HCT116 (cell line): ENCODE measurements around the gene HOXD1. TPM values are rescaled to one million over a fixed set of nuclear protein-coding genes. Genes with fewer than 3 reads are reported as not detected.

Source experiments
- ATAC-seq: fragments of 200-7000 bp; cut with Tn5 transposase; 2 replicates; pipeline ENCODE4 v1.9.1; 2020; ENCODE audit warnings: mild to moderate bottlenecking, moderate library complexity
- BruUV-seq: library from RNA; stranded (reverse); fragments of 400-500 nt; replicated peaks from 2 replicates; lab custom pipeline; 2021; lab: Mats Ljungman, UMichigan
- CTCF ChIA-PET: fragments of 300-600 bp; sonication (Branson Sonifier 250); formaldehyde crosslinking; loops from one replicate; lab custom pipeline; 2021; ENCODE audit warnings: antibody characterized with exemption; lab: Charles Lee
- POLR2A ChIA-PET: fragments of 300-600, 350-600 bp; sonication (Branson Sonifier 250); formaldehyde crosslinking; loops from one replicate; lab custom pipeline; 2021; ENCODE audit warnings: antibody characterized with exemption; lab: Charles Lee
- RAD21 ChIA-PET, 2 experiments: fragments of 300-600 bp; sonication (Branson Sonifier 250); formaldehyde crosslinking; loops; one replicate each; lab custom pipeline; 2023; ENCODE audit warnings: low total read pairs in 2 of 2; ENCODE audit not compliant: uncharacterized antibody in 2 of 2, unreplicated experiment in 2 of 2, low non-redundant PET in 1 of 2; lab: Charles Lee
- DNase-seq: peaks from one replicate; pipeline ENCODE4 v3.0.0-alpha.2; 2010; ENCODE audit warnings: low read depth, low spot score
- H2AFZ ChIP-seq: fragments of 200-600 bp; shearing (Covaris generic), sonication (generic); 2 replicates; pipeline ENCODE4 v1.6.1; 2017; ENCODE audit warnings: low read depth, mixed run types, mixed read lengths, antibody characterized with exemption, low read length; ENCODE audit not compliant: poor library complexity, severe bottlenecking
- H3K27ac ChIP-seq: 2 replicates; pipeline ENCODE4 v1.5.1; 2012; ENCODE audit warnings: low read depth, low read length
- H3K27me3 ChIP-seq: fragments of 200-600 bp; sonication (generic); 2 replicates; pipeline ENCODE4 v1.6.1; 2016; ENCODE audit warnings: mixed run types, low read length, mixed read lengths; ENCODE audit not compliant: insufficient read depth
- H3K36me3 ChIP-seq, 2 experiments: fragments of 200-500 bp in 1 of 2; fragments of 200-600 bp in 1 of 2; sonication (Bioruptor generic) in 1 of 2; sonication (generic) in 1 of 2; 2 replicates each; pipeline versions ENCODE4 v1.5.1 to v1.6.1; 2014 to 2016; ENCODE audit warnings: low read length in 2 of 2, inconsistent platforms in 1 of 2, mixed read lengths in 1 of 2, mixed run types in 1 of 2; ENCODE audit not compliant: insufficient read depth in 2 of 2, control insufficient read depth in 1 of 2
- H3K4me1 ChIP-seq, 2 experiments: fragments of 200-600 bp in 1 of 2; sonication (generic) in 1 of 2; 2 replicates each; pipeline versions ENCODE4 v1.5.1 to v1.6.1; 2012 to 2017; ENCODE audit warnings: low read length in 2 of 2, inconsistent platforms in 1 of 2, mild to moderate bottlenecking in 1 of 2, mixed read lengths in 1 of 2, mixed run types in 1 of 2, moderate library complexity in 1 of 2; ENCODE audit not compliant: insufficient read depth in 2 of 2, control insufficient read depth in 1 of 2
- H3K4me2 ChIP-seq: fragments of 200-600 bp; sonication (generic); 2 replicates; pipeline ENCODE4 v1.6.1; 2017; ENCODE audit warnings: mixed run types, low read length, mixed read lengths
- H3K4me3 ChIP-seq, 2 experiments: fragments of 200-600 bp in 1 of 2; sonication (generic) in 1 of 2; replicated peaks in 1 of 2; 2 replicates each; pipeline ENCODE4 v1.5.1; 2011 to 2016; ENCODE audit warnings: low read length in 2 of 2, control low read depth in 1 of 2, low read depth in 1 of 2, mild to moderate bottlenecking in 1 of 2, mixed read lengths in 1 of 2, mixed run types in 1 of 2
- H3K79me2 ChIP-seq: fragments of 200-600 bp; sonication (generic); 2 replicates; pipeline ENCODE4 v1.6.1; 2017; ENCODE audit warnings: mild to moderate bottlenecking, mixed run types, low read length, moderate library complexity, mixed read lengths; ENCODE audit not compliant: insufficient read depth
- H3K9ac ChIP-seq: fragments of 200-600 bp; sonication (generic); 2 replicates; pipeline ENCODE4 v1.6.1; 2016; ENCODE audit warnings: low read length, mixed read lengths
- H3K9me2 ChIP-seq: fragments of 200-600 bp; sonication (generic), shearing (Covaris generic); 2 replicates; pipeline ENCODE4 v1.6.1; 2017; ENCODE audit warnings: mixed run types, mild to moderate bottlenecking, moderate library complexity; ENCODE audit not compliant: insufficient read depth
- H3K9me3 ChIP-seq, 2 experiments: fragments of 200-500 bp in 1 of 2; fragments of 200-600 bp in 1 of 2; sonication (Bioruptor generic) in 1 of 2; sonication (generic) in 1 of 2; 2 replicates each; pipeline ENCODE4 v1.6.1; 2014 to 2017; ENCODE audit warnings: low read length in 2 of 2, mixed read lengths in 2 of 2, inconsistent platforms in 1 of 2, low read depth in 1 of 2, mild to moderate bottlenecking in 1 of 2, mixed run types in 1 of 2, moderate library complexity in 1 of 2; ENCODE audit not compliant: control insufficient read depth in 1 of 2, insufficient read depth in 1 of 2
- H4K20me1 ChIP-seq: fragments of 200-600 bp; sonication (generic), shearing (Covaris generic); 2 replicates; pipeline ENCODE4 v1.6.1; 2017; ENCODE audit warnings: mixed run types, mild to moderate bottlenecking, moderate library complexity; ENCODE audit not compliant: insufficient read depth
- ATF3 ChIP-seq: IDR thresholded peaks from 2 replicates; pipeline ENCODE4 v1.6.1; 2012
- CBX3 ChIP-seq: IDR thresholded peaks from 2 replicates; pipeline ENCODE4 v1.6.1; 2012; ENCODE audit warnings: low read depth
- CEBPB ChIP-seq: IDR thresholded peaks from 2 replicates; pipeline ENCODE4 v1.6.1; 2012; ENCODE audit warnings: low read depth
- EZH2 ChIP-seq: fragments of 200-600 bp; sonication (generic); IDR thresholded peaks from 2 replicates; pipeline ENCODE4 v1.6.1; 2017; ENCODE audit warnings: antibody characterized with exemption, mixed run types
- EZH2phosphoT487 ChIP-seq: fragments of 200-600 bp; IDR thresholded peaks from 2 replicates; pipeline ENCODE4 v1.6.1; 2018; ENCODE audit warnings: antibody characterized with exemption, borderline replicate concordance
- FOSL1 ChIP-seq: IDR thresholded peaks from 2 replicates; pipeline ENCODE4 v1.6.1; 2012; ENCODE audit warnings: low read depth
- JUND ChIP-seq: IDR thresholded peaks from 2 replicates; pipeline ENCODE4 v1.6.1; 2012
- POLR2AphosphoS5 ChIP-seq: IDR thresholded peaks from 2 replicates; pipeline ENCODE4 v1.6.1; 2011; ENCODE audit warnings: mild to moderate bottlenecking, low read depth, low read length, moderate library complexity
- RAD21 ChIP-seq: IDR thresholded peaks from 2 replicates; pipeline ENCODE4 v1.6.1; 2012; ENCODE audit warnings: low read depth, mild to moderate bottlenecking
- SP1 ChIP-seq: IDR thresholded peaks from 2 replicates; pipeline ENCODE4 v1.6.1; 2012; ENCODE audit warnings: low read depth
- SRF ChIP-seq: IDR thresholded peaks from 2 replicates; pipeline ENCODE4 v1.6.1; 2012; ENCODE audit warnings: low read depth
- TCF7L2 ChIP-seq: IDR thresholded peaks from 2 replicates; pipeline ENCODE4 v1.7.0; 2011; ENCODE audit warnings: borderline replicate concordance, inconsistent platforms; ENCODE audit not compliant: insufficient read depth, insufficient read length; ENCODE audit errors: extremely low read depth
- YY1 ChIP-seq: IDR thresholded peaks from 2 replicates; pipeline ENCODE4 v1.6.1; 2011; ENCODE audit warnings: low read length, low read depth, moderate library complexity, mild to moderate bottlenecking; ENCODE audit not compliant: insufficient replicate concordance; ENCODE audit errors: extremely low read depth
- ZFX ChIP-seq: fragments of 450-650 bp; IDR thresholded peaks from 2 replicates; pipeline ENCODE4 v1.6.1; 2017
- ZNF274 ChIP-seq: fragments of 200-500 bp; sonication (Bioruptor generic); IDR thresholded peaks from 2 replicates; pipeline ENCODE4 v1.6.1; 2014; ENCODE audit warnings: mild to moderate bottlenecking, low read depth, low read length, inconsistent platforms
- intact Hi-C: fragments of 100-400 bp; cut with micrococcal nuclease; formaldehyde crosslinking; loops from 2 replicates; pipeline ENCODE4 v1.10.0; 2022
- total RNA-seq: library from RNA; stranded (reverse); gene quantifications from one replicate; pipeline ENCODE4 v1.2.1, GENCODE V29; 2021; ENCODE audit not compliant: unreplicated experiment
- TF ChIP-seq, protein P1 (sequence below): IDR thresholded peaks from 2 replicates; pipeline ENCODE4 v1.6.1; 2012; ENCODE audit warnings: low read depth
- TF ChIP-seq, protein P2 (sequence below): IDR thresholded peaks from 2 replicates; pipeline ENCODE4 v1.6.1; 2012

Gene HOXD1
- total RNA-seq, 1 experiment from 2014 or later: not detected

GRCh38 chr2:176146101-176146500 is 42.4 kb upstream of the HOXD1 start (continued):
- TF ChIP-seq, protein P1, sequence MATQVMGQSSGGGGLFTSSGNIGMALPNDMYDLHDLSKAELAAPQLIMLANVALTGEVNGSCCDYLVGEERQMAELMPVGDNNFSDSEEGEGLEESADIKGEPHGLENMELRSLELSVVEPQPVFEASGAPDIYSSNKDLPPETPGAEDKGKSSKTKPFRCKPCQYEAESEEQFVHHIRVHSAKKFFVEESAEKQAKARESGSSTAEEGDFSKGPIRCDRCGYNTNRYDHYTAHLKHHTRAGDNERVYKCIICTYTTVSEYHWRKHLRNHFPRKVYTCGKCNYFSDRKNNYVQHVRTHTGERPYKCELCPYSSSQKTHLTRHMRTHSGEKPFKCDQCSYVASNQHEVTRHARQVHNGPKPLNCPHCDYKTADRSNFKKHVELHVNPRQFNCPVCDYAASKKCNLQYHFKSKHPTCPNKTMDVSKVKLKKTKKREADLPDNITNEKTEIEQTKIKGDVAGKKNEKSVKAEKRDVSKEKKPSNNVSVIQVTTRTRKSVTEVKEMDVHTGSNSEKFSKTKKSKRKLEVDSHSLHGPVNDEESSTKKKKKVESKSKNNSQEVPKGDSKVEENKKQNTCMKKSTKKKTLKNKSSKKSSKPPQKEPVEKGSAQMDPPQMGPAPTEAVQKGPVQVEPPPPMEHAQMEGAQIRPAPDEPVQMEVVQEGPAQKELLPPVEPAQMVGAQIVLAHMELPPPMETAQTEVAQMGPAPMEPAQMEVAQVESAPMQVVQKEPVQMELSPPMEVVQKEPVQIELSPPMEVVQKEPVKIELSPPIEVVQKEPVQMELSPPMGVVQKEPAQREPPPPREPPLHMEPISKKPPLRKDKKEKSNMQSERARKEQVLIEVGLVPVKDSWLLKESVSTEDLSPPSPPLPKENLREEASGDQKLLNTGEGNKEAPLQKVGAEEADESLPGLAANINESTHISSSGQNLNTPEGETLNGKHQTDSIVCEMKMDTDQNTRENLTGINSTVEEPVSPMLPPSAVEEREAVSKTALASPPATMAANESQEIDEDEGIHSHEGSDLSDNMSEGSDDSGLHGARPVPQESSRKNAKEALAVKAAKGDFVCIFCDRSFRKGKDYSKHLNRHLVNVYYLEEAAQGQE: no peak
- TF ChIP-seq POLR2AphosphoS5: no peak
- no peak for TF ChIP-seq ZFX
- TF ChIP-seq EZH2: no peak
- no peak for TF ChIP-seq CEBPB
- TF ChIP-seq, all 23 proteins: peak for 0

GRCh38 chr2:176146645-176147044 is 41.8 kb upstream of the HOXD1 start:
- Histone ChIP-seq H3K27ac (no peak overlapping the region), H3K9me2 (no peaks in the 10 kb centered on the region), H3K9ac (no peak overlapping the region), H3K4me1 (no peaks in the 10 kb centered on the region), H3K4me2 (no peak overlapping the region), H4K20me1 (no peaks in the 10 kb centered on the region), H3K79me2 (no peaks in the 10 kb centered on the region), H3K27me3 (no peaks in the 10 kb centered on the region), H3K9me3 (no peaks in the 10 kb centered on the region), H3K36me3 (no peaks in the 10 kb centered on the region), H3K4me3 (no peak overlapping the region), H2AFZ (no peak overlapping the region)
- CTCF ChIA-PET: no interaction called here
- RAD21 ChIA-PET: no interaction called here
- no TSS peak for BruUV-seq
- ATAC-seq: no peak
- DNase-seq: no peak
- intact Hi-C loops: no loop called here
- POLR2A ChIA-PET: no interaction called here
- TF ChIP-seq FOSL1 (no peak), JUND (no peak), CBX3 (no peak), ATF3 (no peak), SP1 (no peak), ZFX (no peak), CEBPB (no peak), SRF (no peak), ZNF274 (no peak), POLR2AphosphoS5 (no peak), YY1 (no peak), TCF7L2 (no peak), RAD21 (no peak), EZH2phosphoT487 (no peak), EZH2 (no peak)
- TF ChIP-seq, protein P2, sequence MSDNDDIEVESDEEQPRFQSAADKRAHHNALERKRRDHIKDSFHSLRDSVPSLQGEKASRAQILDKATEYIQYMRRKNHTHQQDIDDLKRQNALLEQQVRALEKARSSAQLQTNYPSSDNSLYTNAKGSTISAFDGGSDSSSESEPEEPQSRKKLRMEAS: no peak
- TF ChIP-seq, protein P1: no peak
